HG02610 (cell line): ENCODE results near the gene FKBP10.
"Not testable (repeated sequence)": the region's sequence is repeated elsewhere in the genome, so short reads cannot be mapped to it uniquely, and the experiment has no call there.

Experiments used
- ATAC-seq: cut with Tn5 transposase; IDR thresholded peaks from one replicate; pipeline ENCODE4 v1.9.1; 2021; ENCODE audit warnings: mild to moderate bottlenecking, moderate library complexity; ENCODE audit not compliant: unreplicated experiment

FKBP10 gene

GRCh38 chr17:41836550-41837196, 23.9 kb downstream of the FKBP10 start:
- ATAC-seq: no peak

GRCh38 chr17:41837761-41838538, 25.1 kb downstream of the FKBP10 start, which contains the start of gene KLHL10:
TSS of gene KLHL10 (plus strand) at chr17:41837825. CDS start at chr17:41837933, 108 bp downstream.
- ATAC-seq: no peak

GRCh38 chr17:41839448-41839847, 26.6 kb downstream of the FKBP10 start:
- not testable (repeated sequence) for ATAC-seq

GRCh38 chr17:41840781-41841180, 28.0 kb downstream of the FKBP10 start:
- not testable (repeated sequence) for ATAC-seq

- ATAC-seq: no peak
These were observed 32.2 kb downstream of the FKBP10 start for GRCh38 chr17:41844971-41845370.

GRCh38 chr17:41848788-41849187, 36.0 kb downstream of the FKBP10 start:
- ATAC-seq: no peak

GRCh38 chr17:41849251-41849990, 36.6 kb downstream of the FKBP10 start:
- no peak for ATAC-seq

GRCh38 chr17:41851382-41851781, 38.6 kb downstream of the FKBP10 start:
- ATAC-seq: not testable (repeated sequence)

- no peak for ATAC-seq
These were observed 47.6 kb downstream of the FKBP10 start for GRCh38 chr17:41860254-41860931.

- no peak for ATAC-seq
These were observed 50.5 kb downstream of the FKBP10 start for GRCh38 chr17:41863074-41863848.

GRCh38 chr17:41864498-41864835, 51.7 kb downstream of the FKBP10 start:
- peak; percentile 29 for ATAC-seq

- peak; percentile 89 for ATAC-seq
These were observed 52.2 kb downstream of the FKBP10 start, which contains the start of gene KLHL11 for GRCh38 chr17:41864836-41865595. TSS of gene KLHL11 (minus strand) at chr17:41865423. CDS start at chr17:41865370, 53 bp downstream.

GRCh38 chr17:41865596-41865893, 52.7 kb downstream of the FKBP10 start:
- no peak for ATAC-seq

- no peak for ATAC-seq
These were observed 55.8 kb downstream of the FKBP10 start for GRCh38 chr17:41868568-41868967.

GRCh38 chr17:41869426-41869825, 56.6 kb downstream of the FKBP10 start:
- ATAC-seq: no peak

- no peak for ATAC-seq
These were observed 57.3 kb downstream of the FKBP10 start for GRCh38 chr17:41870097-41870496.

GRCh38 chr17:41870627-41871026, 57.8 kb downstream of the FKBP10 start:
- no peak for ATAC-seq

- no peak for ATAC-seq
These were observed 59.0 kb downstream of the FKBP10 start for GRCh38 chr17:41871789-41872188.
